Gastrocnemius medialis (tissue), 4 donors: ENCODE measurements around the gene FBXW11. TPM values are rescaled to one million over a fixed set of nuclear protein-coding genes. Genes with fewer than 3 reads are reported as not detected.

ENCODE experiments used
- ATAC-seq, 2 donors: fragments of 150-250 bp; one replicate each; pipeline ENCODE4 v1.9.1; 2016
- DNase-seq, 2 donors: peaks; one replicate each; pipeline ENCODE4 v3.0.0-alpha.2; 2019
- H3K27ac ChIP-seq, 4 donors: fragments of 200-600 bp; sonication (generic); 1 replicate in 1 of 4; 2 replicates in 3 of 4; pipeline ENCODE4 v1.5.1; 2016 to 2018; ENCODE audit warnings: mild to moderate bottlenecking in 2 of 4, moderate library complexity in 1 of 4
- H3K27me3 ChIP-seq, 3 donors: fragments of 200-600 bp; sonication (generic) in 2 of 3; 1 replicate in 1 of 3; 2 replicates in 2 of 3; pipeline versions ENCODE4 v1.5.1 to v1.6.0; 2016 to 2019; ENCODE audit warnings: mild to moderate bottlenecking in 1 of 3, moderate library complexity in 1 of 3
- H3K36me3 ChIP-seq, 2 donors: fragments of 200-600 bp; sonication (generic) in 1 of 2; one replicate each; pipeline ENCODE4 v1.5.1; 2017 to 2018
- H3K4me1 ChIP-seq, 2 donors: fragments of 200-600 bp; sonication (generic) in 1 of 2; one replicate each; pipeline ENCODE4 v1.5.1; 2016 to 2017; ENCODE audit warnings: mild to moderate bottlenecking in 2 of 2
- H3K4me3 ChIP-seq, 4 donors: fragments of 200-600 bp; sonication (generic) in 3 of 4; 1 replicate in 1 of 4; 2 replicates in 3 of 4; pipeline ENCODE4 v1.5.1; 2016 to 2019; ENCODE audit warnings: mild to moderate bottlenecking in 2 of 4
- H3K9me3 ChIP-seq, 3 donors: fragments of 200-600 bp; sonication (generic) in 2 of 3; 1 replicate in 1 of 3; 2 replicates in 2 of 3; pipeline ENCODE4 v1.5.1; 2016 to 2019
- POLR2A ChIP-seq, 2 donors: fragments of 450-650 bp; IDR thresholded peaks; one replicate each; pipeline ENCODE4 v1.6.1; 2017; ENCODE audit warnings: antibody characterized with exemption in 2 of 2, mild to moderate bottlenecking in 2 of 2, moderate library complexity in 2 of 2
- in situ Hi-C, 4 donors: fragments of 200-750 bp; cut with MboI; loops; one replicate each; pipeline versions ENCODE4 v1.15.0 to v1.8.0; 2017; ENCODE audit warnings: low sequenced_read_pairs in 4 of 4
- intact Hi-C: fragments of 100-400 bp; cut with DNase I; formaldehyde crosslinking; loops from one replicate; pipeline ENCODE4 v1.15.1; 2023; ENCODE audit warnings: low total_unique reads
- total RNA-seq, 4 donors: library from RNA; depleted of rRNA; stranded (reverse); fragments of >200 nt; gene quantifications; one replicate each; pipeline versions ENCODE4 v1.1.0 to v1.2.3, GENCODE V29; 2016
- TF ChIP-seq, protein P1 (sequence below), 5 experiments: fragments of 450-650 bp in 3 of 5; fragments of 200-600 bp in 2 of 5; sonication (generic) in 2 of 5; IDR thresholded peaks in 4 of 5; conservative IDR thresholded peaks in 1 of 5; 1 replicate in 4 of 5; 2 replicates in 1 of 5; pipeline ENCODE4 v1.5.1; 2016 to 2019; ENCODE audit warnings: antibody characterized with exemption in 5 of 5, mild to moderate bottlenecking in 3 of 5, moderate library complexity in 3 of 5

The FBXW11 gene
- total RNA-seq, 4 donors from 2014 or later: 68.5 to 80.8 (median 72.2) TPM

DNA sequence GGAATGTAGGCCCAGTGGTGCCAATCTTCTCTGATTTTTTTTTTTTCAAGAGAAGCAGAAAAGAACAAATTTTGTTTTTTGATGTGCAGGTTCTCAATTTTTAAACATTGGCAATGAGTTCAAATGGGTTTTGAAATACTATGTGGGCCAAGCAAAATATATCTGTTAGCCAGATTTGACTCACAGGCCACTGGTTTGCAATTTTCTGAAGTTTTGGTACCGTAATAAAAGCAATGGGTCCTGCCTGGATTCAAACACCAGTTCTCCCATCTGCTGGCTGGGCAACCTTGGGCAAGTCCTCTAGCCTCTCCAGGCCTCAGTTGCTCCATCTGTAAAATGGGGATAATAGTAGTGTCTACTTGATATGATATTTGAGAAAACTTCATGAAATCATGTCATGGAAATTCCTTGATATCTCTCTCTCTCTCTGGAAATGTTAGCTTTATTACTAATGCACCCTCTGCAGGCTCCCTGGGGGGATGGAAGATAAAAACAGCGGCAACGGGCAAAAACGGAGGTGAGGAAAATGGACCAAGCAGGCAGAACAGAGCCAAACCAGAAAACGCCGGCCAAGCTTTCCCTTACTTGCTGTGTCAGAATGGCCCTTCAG lies 157.4 kb downstream of the FBXW11 start:
- no peak overlapping the region for H3K4me3 ChIP-seq
- no peaks in the 10 kb centered on the region for H3K4me1 ChIP-seq
- no peaks in the 10 kb centered on the region for H3K9me3 ChIP-seq
- DNase-seq: no peak
- intact Hi-C loops (no loop called here), in situ Hi-C loops (no loop called here)
- H3K27ac ChIP-seq: no peak overlapping the region
- no peak for ATAC-seq
- no peaks in the 10 kb centered on the region for H3K36me3 ChIP-seq
- no peaks in the 10 kb centered on the region for H3K27me3 ChIP-seq
- TF ChIP-seq, protein P1, sequence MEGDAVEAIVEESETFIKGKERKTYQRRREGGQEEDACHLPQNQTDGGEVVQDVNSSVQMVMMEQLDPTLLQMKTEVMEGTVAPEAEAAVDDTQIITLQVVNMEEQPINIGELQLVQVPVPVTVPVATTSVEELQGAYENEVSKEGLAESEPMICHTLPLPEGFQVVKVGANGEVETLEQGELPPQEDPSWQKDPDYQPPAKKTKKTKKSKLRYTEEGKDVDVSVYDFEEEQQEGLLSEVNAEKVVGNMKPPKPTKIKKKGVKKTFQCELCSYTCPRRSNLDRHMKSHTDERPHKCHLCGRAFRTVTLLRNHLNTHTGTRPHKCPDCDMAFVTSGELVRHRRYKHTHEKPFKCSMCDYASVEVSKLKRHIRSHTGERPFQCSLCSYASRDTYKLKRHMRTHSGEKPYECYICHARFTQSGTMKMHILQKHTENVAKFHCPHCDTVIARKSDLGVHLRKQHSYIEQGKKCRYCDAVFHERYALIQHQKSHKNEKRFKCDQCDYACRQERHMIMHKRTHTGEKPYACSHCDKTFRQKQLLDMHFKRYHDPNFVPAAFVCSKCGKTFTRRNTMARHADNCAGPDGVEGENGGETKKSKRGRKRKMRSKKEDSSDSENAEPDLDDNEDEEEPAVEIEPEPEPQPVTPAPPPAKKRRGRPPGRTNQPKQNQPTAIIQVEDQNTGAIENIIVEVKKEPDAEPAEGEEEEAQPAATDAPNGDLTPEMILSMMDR (IDR thresholded peaks at IDR 0.05 in 4 of 5, conservative IDR thresholded peaks at IDR 0.05 in 1 of 5): no peak
- TF ChIP-seq POLR2A (IDR thresholded peaks at IDR 0.05): no peak

DNA sequence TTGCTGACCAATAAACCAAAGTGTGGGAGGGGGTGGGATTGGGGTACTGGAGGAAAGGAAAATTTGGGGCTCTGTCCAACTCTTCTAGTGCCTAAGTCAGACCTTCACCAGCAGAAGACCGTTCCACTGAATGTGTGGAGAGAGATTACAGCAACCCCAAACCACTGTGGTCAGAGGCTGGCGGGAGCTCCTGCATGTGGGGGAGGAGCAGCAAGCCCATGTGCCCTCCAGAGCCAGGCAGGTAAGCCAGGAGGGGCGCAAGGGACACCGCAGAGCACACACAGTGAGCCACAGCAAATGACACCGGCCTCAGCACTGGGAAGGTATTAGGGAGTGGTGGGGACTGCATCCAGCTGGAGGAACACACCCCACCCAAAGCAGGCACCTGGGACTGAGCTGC lies 158.0 kb downstream of the FBXW11 start:
- no peak overlapping the region for H3K27ac ChIP-seq
- DNase-seq (no peak), ATAC-seq (no peak)
- H3K4me1 ChIP-seq: no peaks in the 10 kb centered on the region
- no peak overlapping the region for H3K4me3 ChIP-seq
- TF ChIP-seq, protein P1 (IDR thresholded peaks at IDR 0.05 in 4 of 5, conservative IDR thresholded peaks at IDR 0.05 in 1 of 5): no peak
- no peak for TF ChIP-seq POLR2A (IDR thresholded peaks at IDR 0.05)
- H3K27me3 ChIP-seq: no peaks in the 10 kb centered on the region
- H3K9me3 ChIP-seq: no peaks in the 10 kb centered on the region
- in situ Hi-C loops: no loop called here
- intact Hi-C loops: no loop called here
- H3K36me3 ChIP-seq: no peaks in the 10 kb centered on the region

DNA sequence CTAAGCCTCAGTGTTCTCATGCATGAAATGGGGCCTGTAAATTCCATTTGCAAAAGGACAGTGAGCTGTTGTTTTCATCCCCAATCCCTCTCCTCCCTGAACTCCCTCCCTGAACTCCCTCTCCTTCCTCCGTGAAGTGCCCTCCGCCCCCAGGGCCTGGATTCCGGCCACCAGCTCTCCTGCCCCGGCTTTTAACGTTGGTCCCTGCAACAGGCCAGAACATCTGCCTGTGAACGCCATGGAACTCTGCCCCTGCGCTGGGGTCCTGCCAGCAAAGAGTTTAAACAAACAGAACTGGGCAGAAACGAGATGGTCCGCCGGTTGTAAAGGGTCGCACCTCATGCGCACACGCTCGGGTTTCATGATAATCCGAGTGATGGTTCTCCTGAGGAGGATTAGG lies 158.4 kb downstream of the FBXW11 start:
- ATAC-seq: no peak
- in situ Hi-C loops: no loop called here
- TF ChIP-seq POLR2A (IDR thresholded peaks at IDR 0.05): no peak
- TF ChIP-seq, protein P1 (IDR thresholded peaks at IDR 0.05 in 4 of 5, conservative IDR thresholded peaks at IDR 0.05 in 1 of 5): no peak

DNA sequence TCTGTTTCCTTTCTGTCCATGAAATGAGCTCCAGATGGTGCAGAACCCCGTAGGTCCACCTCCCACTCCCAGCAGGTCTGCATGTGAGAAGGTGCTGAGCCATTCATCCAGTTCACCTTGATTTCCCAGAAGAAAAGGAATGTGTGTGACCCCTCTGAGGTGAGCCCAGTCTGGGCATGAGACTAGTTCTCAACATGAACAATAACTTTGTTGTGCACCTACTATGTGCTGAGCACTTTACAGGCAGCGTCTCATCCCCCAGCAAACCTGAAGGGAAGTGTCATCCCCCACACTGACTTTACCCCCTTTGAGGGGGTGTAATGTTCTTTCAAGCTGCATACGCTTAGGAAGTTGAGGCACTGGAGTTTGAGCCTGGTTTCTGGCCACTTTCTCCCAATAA lies 159.4 kb downstream of the FBXW11 start:
- TF ChIP-seq POLR2A (IDR thresholded peaks at IDR 0.05): no peak
- TF ChIP-seq, protein P1 (IDR thresholded peaks at IDR 0.05 in 4 of 5, conservative IDR thresholded peaks at IDR 0.05 in 1 of 5): no peak
- no peak overlapping the region for H3K27ac ChIP-seq
- DNase-seq: no peak
- no peaks in the 10 kb centered on the region for H3K27me3 ChIP-seq
- H3K4me3 ChIP-seq: no peak overlapping the region
- in situ Hi-C loops: no loop called here
- no peaks in the 10 kb centered on the region for H3K9me3 ChIP-seq
- intact Hi-C loops: no loop called here
- no peak for ATAC-seq
- H3K36me3 ChIP-seq: no peaks in the 10 kb centered on the region
- no peaks in the 10 kb centered on the region for H3K4me1 ChIP-seq

More for the DNA sequence above, 158.4 kb downstream of the FBXW11 start:
- no peaks in the 10 kb centered on the region for H3K9me3 ChIP-seq
- no peak overlapping the region for H3K4me3 ChIP-seq
- intact Hi-C loops: no loop called here
- H3K27me3 ChIP-seq: no peaks in the 10 kb centered on the region
- no peaks in the 10 kb centered on the region for H3K4me1 ChIP-seq
- no peaks in the 10 kb centered on the region for H3K36me3 ChIP-seq
- DNase-seq: no peak
- H3K27ac ChIP-seq: no peak overlapping the region

DNA sequence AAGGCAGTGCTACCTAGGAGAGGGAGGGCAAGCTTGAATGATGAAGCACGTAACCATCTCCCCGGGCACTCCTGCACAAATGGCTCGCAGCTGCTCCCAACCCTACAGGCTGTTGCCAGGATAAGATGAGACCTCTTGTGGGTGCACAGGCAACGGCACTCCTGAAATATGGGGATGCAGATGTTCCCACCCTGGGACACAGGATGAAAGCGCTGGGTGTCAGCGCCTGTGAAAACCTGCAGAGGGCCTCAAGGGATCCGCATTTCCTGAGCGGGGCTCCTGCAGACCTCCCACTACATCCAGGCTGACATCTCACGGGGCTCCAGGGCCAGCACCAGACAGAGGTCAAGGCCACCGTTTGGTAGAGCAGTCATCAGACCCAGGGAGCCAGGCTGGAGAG lies 160.1 kb downstream of the FBXW11 start:
- intact Hi-C loops (no loop called here), in situ Hi-C loops (no loop called here)
- no peak for DNase-seq
- TF ChIP-seq POLR2A (IDR thresholded peaks at IDR 0.05): no peak
- TF ChIP-seq, protein P1 (IDR thresholded peaks at IDR 0.05 in 4 of 5, conservative IDR thresholded peaks at IDR 0.05 in 1 of 5): no peak
- H3K27ac ChIP-seq: no peak overlapping the region
- H3K9me3 ChIP-seq: no peaks in the 10 kb centered on the region
- no peak for ATAC-seq
- no peaks in the 10 kb centered on the region for H3K36me3 ChIP-seq
- no peaks in the 10 kb centered on the region for H3K27me3 ChIP-seq
- no peaks in the 10 kb centered on the region for H3K4me1 ChIP-seq
- H3K4me3 ChIP-seq: no peak overlapping the region
